Stomach (tissue), 4 donors: ENCODE data around the gene RP2.

ENCODE experiments used
- CTCF ChIP-seq, 7 experiments: fragments of 450-650 bp in 4 of 7; fragments of 200-600 bp in 3 of 7; sonication (generic) in 3 of 7; IDR thresholded peaks; one replicate each; pipeline ENCODE4 v1.5.1; 2016 to 2019; ENCODE audit warnings: antibody characterized with exemption in 7 of 7, control low read depth in 2 of 7, mild to moderate bottlenecking in 1 of 7
- POLR2AphosphoS5 ChIP-seq, 3 donors: sonication (generic); formaldehyde crosslinking; IDR thresholded peaks; one replicate each; pipeline ENCODE4 v1.6.1; 2016; ENCODE audit warnings: antibody characterized with exemption in 3 of 3

- TF ChIP-seq CTCF (IDR thresholded peaks at IDR 0.05) (no peak), POLR2AphosphoS5 (IDR thresholded peaks at IDR 0.05) (no peak)
These were observed 19.6 kb downstream of the RP2 start for GRCh38 chrX:46856483-46856882.
